KOPT-K1 (cell line): ENCODE data around the gene FAM47B.

ENCODE experiments used
- H3K27ac ChIP-seq: fragments of 200-600 bp; sonication (generic); 2 replicates; pipeline ENCODE4 v1.5.1; 2016; ENCODE audit warnings: antibody characterized with exemption, mild to moderate bottlenecking, low read depth, low read length; ENCODE audit not compliant: poor library complexity, severe bottlenecking
- H3K36me3 ChIP-seq: fragments of 200-600 bp; sonication (generic); 2 replicates; pipeline ENCODE4 v1.5.1; 2017; ENCODE audit warnings: antibody characterized with exemption, mild to moderate bottlenecking, low read length, moderate library complexity; ENCODE audit not compliant: insufficient read depth
- H3K9me3 ChIP-seq: fragments of 200-600 bp; sonication (generic); 2 replicates; pipeline ENCODE4 v1.5.1; 2017; ENCODE audit warnings: antibody characterized with exemption, low read length, mild to moderate bottlenecking; ENCODE audit not compliant: insufficient read depth, poor library complexity, severe bottlenecking

FAM47B gene

GRCh38 chrX:34987646-34988045 is 45.0 kb downstream of the FAM47B start:
- H3K27ac ChIP-seq = no peak overlapping the region
- no peaks in the 10 kb centered on the region for H3K36me3 ChIP-seq
- H3K9me3 ChIP-seq = no peaks in the 10 kb centered on the region
